Epidermal melanocyte (primary cell): ENCODE data around the gene TAF9.
"Not testable (repeated sequence)": the region's sequence is repeated elsewhere in the genome, so short reads cannot be mapped to it uniquely, and the experiment has no call there.

ENCODE experiments used
- DNase-seq: peaks from one replicate; pipeline ENCODE4 v3.0.0; 2011; ENCODE audit warnings: low spot score; ENCODE audit not compliant: insufficient read length

TAF9 gene

DNA sequence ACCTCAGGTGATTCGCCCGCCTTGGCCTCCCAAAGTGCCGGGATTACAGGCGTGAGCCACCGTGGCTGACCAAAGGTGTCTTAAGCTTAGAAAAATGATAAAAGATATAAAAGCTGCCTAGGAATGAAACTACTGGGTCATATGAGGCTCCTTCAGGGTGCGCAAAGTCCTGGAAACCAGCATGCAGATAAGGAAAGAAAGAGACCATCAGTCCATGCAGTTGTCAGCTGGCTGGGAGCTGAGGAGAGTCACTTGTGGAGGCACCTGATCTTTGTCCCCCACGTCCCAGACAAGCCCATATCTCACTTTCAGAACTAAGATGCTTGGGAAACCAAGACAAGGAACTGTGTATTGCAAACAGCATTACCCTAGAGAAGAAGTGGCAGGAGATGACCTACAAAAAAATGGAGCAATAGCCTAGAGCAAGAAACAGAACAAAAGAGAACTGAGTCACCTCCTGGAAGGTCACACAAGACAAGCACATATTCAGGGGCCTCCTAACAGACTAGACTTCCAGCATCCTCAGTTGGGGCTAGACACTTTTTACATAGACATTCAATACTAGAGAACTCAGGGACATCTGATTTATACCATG lies 33.9 kb downstream of the TAF9 start:
- no peak for DNase-seq

DNA sequence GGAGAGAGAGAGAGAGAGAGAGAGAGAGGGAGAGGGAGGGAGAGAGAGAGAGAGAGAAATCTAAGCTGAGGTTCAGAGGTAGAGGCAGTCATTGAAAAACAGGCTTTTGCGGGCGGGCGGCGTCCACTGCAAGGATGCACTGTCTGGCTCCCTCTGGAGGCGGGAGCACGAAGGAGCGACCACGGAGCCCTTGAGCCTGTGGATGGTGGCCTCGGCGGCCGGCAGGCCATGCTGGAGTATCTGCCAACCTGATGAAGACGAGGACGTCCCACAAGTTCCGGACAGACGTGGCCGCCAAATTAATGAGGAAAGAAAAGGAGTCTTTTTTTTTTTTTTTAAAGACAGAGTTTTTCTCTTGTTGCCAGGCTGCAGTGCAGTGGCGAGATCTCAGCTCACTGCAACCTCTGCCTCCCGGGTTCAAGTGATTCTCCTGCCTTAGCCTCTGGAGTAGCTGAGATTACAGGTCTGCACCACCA lies 34.5 kb downstream of the TAF9 start:
- DNase-seq, result peak; percentile 66

DNA sequence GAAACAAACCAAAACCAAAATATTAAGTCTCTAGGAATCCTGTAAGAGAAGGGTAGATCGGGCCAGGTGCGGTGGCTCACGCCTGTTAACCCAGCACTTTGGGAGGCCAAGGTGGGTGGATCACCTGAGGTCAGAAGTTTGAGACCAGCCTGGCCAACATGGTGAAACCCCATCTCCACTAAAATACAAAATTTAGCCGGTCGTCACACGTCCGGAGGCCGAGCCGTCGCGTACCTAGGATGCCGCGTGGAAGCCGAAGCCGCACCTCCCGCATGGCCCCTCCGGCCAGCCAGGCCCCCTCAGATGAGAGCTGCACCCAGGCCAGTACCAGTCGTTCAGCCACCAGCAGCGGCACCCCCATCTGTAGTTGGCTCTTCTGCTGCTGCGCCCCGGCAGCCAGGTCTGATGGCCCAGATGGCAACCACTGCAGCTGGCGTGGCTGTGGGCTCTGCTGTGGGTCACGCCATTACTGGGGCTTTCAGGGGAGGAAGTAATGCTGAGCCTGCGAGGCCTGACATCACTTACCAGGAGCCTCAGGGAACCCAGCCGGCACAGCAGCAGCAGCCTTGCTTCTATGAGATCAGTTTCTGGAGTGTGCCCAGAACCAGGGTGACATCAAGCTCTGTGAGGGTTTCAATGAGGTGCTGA lies 35.5 kb downstream of the TAF9 start:
- not testable (repeated sequence) for DNase-seq

DNA sequence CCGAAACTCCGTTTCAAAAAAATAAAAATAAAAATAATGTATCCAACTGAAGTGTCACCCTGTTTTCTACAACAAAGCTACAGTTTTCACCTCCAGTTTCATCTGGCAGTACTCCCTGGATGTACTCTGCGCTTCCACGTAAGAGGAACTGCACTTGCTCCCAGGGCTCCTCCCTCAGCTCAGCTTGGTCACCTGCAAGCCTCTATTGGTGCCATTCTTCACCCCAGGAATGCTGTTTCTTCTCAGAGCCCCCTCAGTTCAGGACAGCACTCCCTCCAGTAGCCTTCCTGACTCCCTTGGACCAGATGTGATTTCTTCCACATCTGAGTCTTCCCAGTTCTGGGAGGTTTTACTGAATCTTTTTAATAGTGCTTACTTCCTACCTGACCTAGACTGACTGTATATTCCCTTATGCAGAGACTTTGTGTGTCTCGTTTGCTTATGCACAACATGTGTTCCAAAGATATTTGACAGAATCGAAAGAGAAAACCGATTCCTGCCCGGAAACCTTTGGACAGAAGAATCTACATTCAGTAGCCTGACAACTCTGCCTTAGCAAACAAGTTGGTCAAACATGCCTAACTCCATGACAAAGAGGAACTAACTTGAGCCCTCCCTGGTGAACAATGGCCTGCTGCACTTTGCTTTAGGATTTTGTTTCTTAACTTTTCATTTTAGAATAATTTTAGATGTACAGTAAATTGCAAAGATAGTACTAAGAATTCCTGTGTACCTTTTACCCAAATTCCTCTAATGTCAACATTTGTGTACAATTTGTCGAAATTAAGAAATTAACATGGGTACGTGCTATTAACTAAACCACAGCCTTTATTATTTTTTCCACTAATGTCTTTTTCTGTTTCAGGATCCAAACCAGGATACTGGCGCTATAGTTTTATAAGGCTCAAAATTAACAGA lies 37.5 kb downstream of the TAF9 start:
- DNase-seq, result no peak

DNA sequence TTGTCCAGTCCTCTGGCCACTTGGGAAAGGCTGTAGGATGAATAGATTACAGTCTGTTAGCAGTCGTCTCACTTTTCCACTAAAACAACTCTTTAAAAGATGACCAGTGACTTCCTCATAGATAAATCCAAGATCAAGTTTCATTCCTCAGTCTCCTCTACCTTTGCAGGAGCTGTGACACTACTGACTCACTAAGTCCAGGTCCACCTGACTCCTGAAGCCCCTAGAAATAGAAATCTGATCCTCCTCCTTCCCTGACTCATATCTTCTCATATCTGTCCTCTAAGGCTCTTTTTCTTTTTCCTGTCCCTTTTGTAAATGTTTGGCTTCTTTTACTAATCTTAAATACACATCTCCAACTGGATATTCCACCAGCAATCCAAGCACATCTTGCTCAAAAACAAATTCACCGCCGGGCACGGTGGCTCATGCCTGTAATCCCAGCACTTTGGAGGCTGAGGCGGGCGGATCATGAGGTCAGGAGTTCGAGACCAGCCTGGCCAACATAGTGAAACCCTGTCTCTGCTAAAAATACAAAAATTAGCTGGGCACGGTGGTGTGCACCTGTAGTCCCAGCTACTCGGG lies 39.3 kb downstream of the TAF9 start:
- no peak for DNase-seq

DNA sequence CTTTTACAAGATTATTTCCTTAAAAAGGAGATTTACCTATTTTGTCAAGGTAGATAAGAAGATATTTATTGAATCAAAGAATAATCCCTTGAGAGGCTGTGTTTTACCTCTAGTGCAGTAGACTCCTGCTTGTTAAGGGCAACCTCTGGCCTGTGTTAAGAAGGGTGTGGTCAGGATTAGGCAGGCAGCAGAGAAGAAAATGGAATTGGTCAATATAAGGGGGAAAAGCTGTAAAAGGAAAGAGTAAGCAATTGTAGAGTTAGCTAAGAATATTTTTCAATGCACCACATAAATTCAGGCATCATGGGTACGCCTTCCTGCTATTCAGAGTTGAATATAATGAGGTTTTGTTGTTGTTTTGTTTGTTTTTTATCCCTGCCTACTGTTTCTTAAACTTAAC lies 43.0 kb downstream of the TAF9 start:
- DNase-seq, result no peak

DNA sequence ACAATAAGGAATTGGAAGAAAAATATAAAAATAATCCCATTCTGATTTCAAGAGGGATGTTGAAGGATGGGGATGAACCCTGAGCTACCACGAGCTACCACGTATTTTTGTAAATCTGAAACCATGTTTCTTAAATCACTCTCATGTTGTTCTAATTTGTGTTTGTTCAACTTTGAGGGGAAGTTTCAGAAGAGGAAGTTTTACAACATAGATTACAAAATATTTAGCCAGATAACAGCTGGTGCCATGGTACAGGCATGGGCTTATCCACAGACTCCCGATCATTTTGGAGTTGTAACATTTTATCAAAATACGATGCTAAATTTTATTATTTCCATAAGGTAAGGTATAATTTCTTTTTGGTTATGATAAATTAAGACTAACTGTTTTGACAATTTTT lies 51.9 kb downstream of the TAF9 start:
- DNase-seq, result no peak

DNA sequence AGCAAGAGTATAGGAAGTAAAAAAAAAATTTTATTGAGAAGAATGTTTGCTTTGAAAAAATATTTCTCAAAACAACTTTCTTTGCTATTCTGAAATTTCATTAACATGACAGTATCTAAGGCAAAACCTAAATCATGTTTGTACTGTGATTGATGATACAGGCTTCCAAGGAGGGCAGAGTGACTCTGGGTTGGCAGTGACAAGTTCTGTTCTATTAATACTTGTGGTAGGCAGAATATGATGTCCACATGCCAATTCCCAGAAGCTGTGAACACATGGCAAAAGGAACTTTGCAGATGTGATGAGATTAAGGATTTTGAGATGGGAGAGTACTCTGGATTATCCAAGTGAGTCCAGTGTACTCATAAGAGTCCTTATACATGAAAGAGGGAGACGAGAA lies 53.3 kb downstream of the TAF9 start:
- no peak for DNase-seq
